ENCODE data around the gene KIRREL3.

Gene KIRREL3

GRCh38 chr11:126438691-126439090 lies 561.9 kb downstream of the KIRREL3 start:
- H3K4me1 ChIP-seq (ENCODE audit: insufficient read depth, insufficient read length) = peaks cover 26% of the 10 kb centered on the region
- TF ChIP-seq ZNF274 (IDR thresholded peaks at IDR 0.05; ENCODE audit: low read depth, low read length) (no peak), YY1 (IDR thresholded peaks at IDR 0.05; ENCODE audit: insufficient read depth, insufficient read length) (no peak), SUZ12 (IDR thresholded peaks at IDR 0.05; ENCODE audit: extremely low read depth, insufficient read depth, insufficient read length) (no peak)
- H3K27me3 ChIP-seq (ENCODE audit: insufficient read depth, insufficient read length) = no peaks in the 10 kb centered on the region
- no peak overlapping the region for H3K4me3 ChIP-seq (ENCODE audit: insufficient read length, low read depth)
- H3K9me3 ChIP-seq (ENCODE audit: insufficient read depth, low read length) = no peaks in the 10 kb centered on the region
- no peaks in the 10 kb centered on the region for H3K36me3 ChIP-seq (ENCODE audit: insufficient read depth, insufficient read length, low read length)
- no peak for DNase-seq (ENCODE audit: low read depth, low spot score)
- no peak overlapping the region for H3K9ac ChIP-seq (ENCODE audit: insufficient read length, low read depth)

- no peak for DNase-seq (ENCODE audit: low read depth, low spot score)
- TF ChIP-seq SUZ12 (IDR thresholded peaks at IDR 0.05; ENCODE audit: extremely low read depth, insufficient read depth, insufficient read length) (no peak), ZNF274 (IDR thresholded peaks at IDR 0.05; ENCODE audit: low read depth, low read length) (no peak), YY1 (IDR thresholded peaks at IDR 0.05; ENCODE audit: insufficient read depth, insufficient read length) (no peak)
- Histone ChIP-seq H3K4me1 (ENCODE audit: insufficient read depth, insufficient read length) (peaks cover 30% of the 10 kb centered on the region), H3K36me3 (ENCODE audit: insufficient read depth, insufficient read length, low read length) (no peaks in the 10 kb centered on the region), H3K9me3 (ENCODE audit: insufficient read depth, low read length) (no peaks in the 10 kb centered on the region), H3K9ac (ENCODE audit: insufficient read length, low read depth) (no peak overlapping the region), H3K27me3 (ENCODE audit: insufficient read depth, insufficient read length) (no peaks in the 10 kb centered on the region), H3K4me3 (ENCODE audit: insufficient read length, low read depth) (no peak overlapping the region)
Measured at GRCh38 chr11:126438272-126438671, 562.3 kb downstream of the KIRREL3 start.

- TF ChIP-seq YY1 (IDR thresholded peaks at IDR 0.05; ENCODE audit: insufficient read depth, insufficient read length) (no peak), ZNF274 (IDR thresholded peaks at IDR 0.05; ENCODE audit: low read depth, low read length) (no peak), SUZ12 (IDR thresholded peaks at IDR 0.05; ENCODE audit: extremely low read depth, insufficient read depth, insufficient read length) (no peak)
- H3K36me3 ChIP-seq (ENCODE audit: insufficient read depth, insufficient read length, low read length) = no peaks in the 10 kb centered on the region
- no peaks in the 10 kb centered on the region for H3K27me3 ChIP-seq (ENCODE audit: insufficient read depth, insufficient read length)
- H3K4me1 ChIP-seq (ENCODE audit: insufficient read depth, insufficient read length) = peaks cover 31% of the 10 kb centered on the region
- no peak overlapping the region for H3K9ac ChIP-seq (ENCODE audit: insufficient read length, low read depth)
- no peak for DNase-seq (ENCODE audit: low read depth, low spot score)
- no peak overlapping the region for H3K4me3 ChIP-seq (ENCODE audit: insufficient read length, low read depth)
- no peaks in the 10 kb centered on the region for H3K9me3 ChIP-seq (ENCODE audit: insufficient read depth, low read length)
Measured at GRCh38 chr11:126437731-126438130, 562.8 kb downstream of the KIRREL3 start.

GRCh38 chr11:126436209-126436755 lies 564.3 kb downstream of the KIRREL3 start:
- no peaks in the 10 kb centered on the region for H3K27me3 ChIP-seq (ENCODE audit: insufficient read depth, insufficient read length)
- no peaks in the 10 kb centered on the region for H3K9me3 ChIP-seq (ENCODE audit: insufficient read depth, low read length)
- peaks cover 29% of the 10 kb centered on the region for H3K4me1 ChIP-seq (ENCODE audit: insufficient read depth, insufficient read length)
- DNase-seq (ENCODE audit: low read depth, low spot score) = no peak
- no peaks in the 10 kb centered on the region for H3K36me3 ChIP-seq (ENCODE audit: insufficient read depth, insufficient read length, low read length)
- H3K4me3 ChIP-seq (ENCODE audit: insufficient read length, low read depth) = no peak overlapping the region
- no peak overlapping the region for H3K9ac ChIP-seq (ENCODE audit: insufficient read length, low read depth)
- TF ChIP-seq YY1 (IDR thresholded peaks at IDR 0.05; ENCODE audit: insufficient read depth, insufficient read length) (no peak), SUZ12 (IDR thresholded peaks at IDR 0.05; ENCODE audit: extremely low read depth, insufficient read depth, insufficient read length) (no peak), ZNF274 (IDR thresholded peaks at IDR 0.05; ENCODE audit: low read depth, low read length) (no peak)

GRCh38 chr11:126434950-126435335 lies 565.6 kb downstream of the KIRREL3 start:
- H3K9me3 ChIP-seq (ENCODE audit: insufficient read depth, low read length) = no peaks in the 10 kb centered on the region
- H3K4me3 ChIP-seq (ENCODE audit: insufficient read length, low read depth) = no peak overlapping the region
- peak; percentile 20 for DNase-seq (ENCODE audit: low read depth, low spot score)
- no peak for TF ChIP-seq YY1 (IDR thresholded peaks at IDR 0.05; ENCODE audit: insufficient read depth, insufficient read length)
- no peak for TF ChIP-seq SUZ12 (IDR thresholded peaks at IDR 0.05; ENCODE audit: extremely low read depth, insufficient read depth, insufficient read length)
- TF ChIP-seq ZNF274 (IDR thresholded peaks at IDR 0.05; ENCODE audit: low read depth, low read length) = no peak
- no peaks in the 10 kb centered on the region for H3K27me3 ChIP-seq (ENCODE audit: insufficient read depth, insufficient read length)
- H3K4me1 ChIP-seq (ENCODE audit: insufficient read depth, insufficient read length) = peaks cover 27% of the 10 kb centered on the region
- H3K9ac ChIP-seq (ENCODE audit: insufficient read length, low read depth) = peak overlapping the region; percentile 42
- H3K36me3 ChIP-seq (ENCODE audit: insufficient read depth, insufficient read length, low read length) = no peaks in the 10 kb centered on the region

- Histone ChIP-seq H3K27me3 (ENCODE audit: insufficient read depth, insufficient read length) (no peaks in the 10 kb centered on the region), H3K36me3 (ENCODE audit: insufficient read depth, insufficient read length, low read length) (no peaks in the 10 kb centered on the region), H3K9ac (ENCODE audit: insufficient read length, low read depth) (peak overlapping the region; percentile 42), H3K4me3 (ENCODE audit: insufficient read length, low read depth) (no peak overlapping the region), H3K9me3 (ENCODE audit: insufficient read depth, low read length) (no peaks in the 10 kb centered on the region), H3K4me1 (ENCODE audit: insufficient read depth, insufficient read length) (peaks cover 27% of the 10 kb centered on the region)
- no peak for DNase-seq (ENCODE audit: low read depth, low spot score)
- no peak for TF ChIP-seq YY1 (IDR thresholded peaks at IDR 0.05; ENCODE audit: insufficient read depth, insufficient read length)
- TF ChIP-seq SUZ12 (IDR thresholded peaks at IDR 0.05; ENCODE audit: extremely low read depth, insufficient read depth, insufficient read length) = no peak
- no peak for TF ChIP-seq ZNF274 (IDR thresholded peaks at IDR 0.05; ENCODE audit: low read depth, low read length)
Measured at GRCh38 chr11:126433989-126434949, 566.3 kb downstream of the KIRREL3 start.

GRCh38 chr11:126433244-126433846 lies 567.2 kb downstream of the KIRREL3 start:
- no peaks in the 10 kb centered on the region for H3K27me3 ChIP-seq (ENCODE audit: insufficient read depth, insufficient read length)
- DNase-seq (ENCODE audit: low read depth, low spot score) = no peak
- no peak overlapping the region for H3K9ac ChIP-seq (ENCODE audit: insufficient read length, low read depth)
- H3K4me3 ChIP-seq (ENCODE audit: insufficient read length, low read depth) = no peak overlapping the region
- H3K9me3 ChIP-seq (ENCODE audit: insufficient read depth, low read length) = no peaks in the 10 kb centered on the region
- no peaks in the 10 kb centered on the region for H3K36me3 ChIP-seq (ENCODE audit: insufficient read depth, insufficient read length, low read length)
- TF ChIP-seq YY1 (IDR thresholded peaks at IDR 0.05; ENCODE audit: insufficient read depth, insufficient read length) (no peak), ZNF274 (IDR thresholded peaks at IDR 0.05; ENCODE audit: low read depth, low read length) (no peak), SUZ12 (IDR thresholded peaks at IDR 0.05; ENCODE audit: extremely low read depth, insufficient read depth, insufficient read length) (no peak)
- H3K4me1 ChIP-seq (ENCODE audit: insufficient read depth, insufficient read length) = peaks cover 27% of the 10 kb centered on the region

Data from NT2/D1 (cell line).